NCI-H1417 treated with DMSO at 0.1 percent for 48 hours (cell line): ENCODE results near the gene KIF7.
"Not testable (repeated sequence)": the region's sequence is repeated elsewhere in the genome, so short reads cannot be mapped to it uniquely, and the experiment has no call there.

Experiments
- DNase-seq: peaks from one replicate; lab custom pipeline; 2025; lab: John Stamatoyannopoulos, UW

The KIF7 gene

DNA sequence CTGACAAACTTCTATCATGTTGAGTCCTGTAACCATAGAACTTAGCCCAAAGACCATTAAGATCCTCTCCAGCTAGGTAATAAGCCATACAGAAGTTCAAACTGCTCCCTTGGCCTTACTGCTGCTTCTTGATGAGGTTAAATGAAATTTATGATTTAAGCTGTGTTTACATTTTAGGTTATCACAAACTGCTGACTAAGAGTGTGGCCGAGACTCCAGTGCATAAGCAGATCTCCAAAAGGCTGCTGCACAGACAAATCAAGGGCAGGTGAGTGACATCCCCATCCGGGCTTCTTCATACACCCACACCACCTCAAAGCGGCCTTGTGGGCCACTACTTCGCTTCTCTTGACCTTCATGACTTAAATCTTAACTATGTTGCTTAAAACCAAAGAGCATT is 39.0 kb downstream of the KIF7 start:
- no peak for DNase-seq

DNA sequence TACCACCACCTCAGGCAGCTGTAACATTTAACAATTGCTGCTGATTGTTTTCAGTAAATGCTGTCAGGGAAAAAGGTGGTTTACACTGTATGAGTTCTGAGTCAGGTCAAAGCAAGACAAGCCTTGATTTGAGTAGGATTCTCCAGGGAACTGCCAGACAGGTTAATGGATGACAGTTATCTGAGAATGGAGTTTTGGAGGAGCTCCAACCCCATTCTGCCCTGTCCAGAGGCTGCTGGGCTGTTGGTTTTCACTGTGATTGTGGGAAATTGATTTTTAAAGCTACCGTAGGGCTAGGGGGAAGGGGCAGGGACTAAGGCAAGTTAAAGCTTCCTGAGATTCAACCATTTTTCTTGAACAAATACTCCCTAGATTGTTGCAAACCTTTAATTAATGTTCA is 40.1 kb downstream of the KIF7 start:
- DNase-seq = no peak

DNA sequence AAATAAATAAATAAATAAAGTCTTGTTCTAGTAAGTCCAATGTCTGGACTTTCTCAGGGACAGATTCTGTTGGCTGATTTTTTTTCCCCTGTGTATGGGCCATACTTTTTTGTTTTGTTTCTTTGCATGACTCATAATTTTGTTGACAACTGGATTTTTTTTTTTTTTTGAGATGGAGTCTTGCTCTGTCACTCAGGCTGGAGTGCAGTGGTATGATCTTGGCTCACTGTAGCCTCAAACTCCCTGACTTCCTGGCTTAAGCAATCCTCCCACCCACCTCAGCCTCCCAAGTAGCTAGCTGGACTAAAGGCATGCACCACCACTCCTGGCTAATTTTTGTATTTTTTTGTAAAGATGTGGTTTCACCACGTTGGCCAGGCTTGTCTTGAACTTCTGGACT is 41.1 kb downstream of the KIF7 start:
- no peak for DNase-seq

DNA sequence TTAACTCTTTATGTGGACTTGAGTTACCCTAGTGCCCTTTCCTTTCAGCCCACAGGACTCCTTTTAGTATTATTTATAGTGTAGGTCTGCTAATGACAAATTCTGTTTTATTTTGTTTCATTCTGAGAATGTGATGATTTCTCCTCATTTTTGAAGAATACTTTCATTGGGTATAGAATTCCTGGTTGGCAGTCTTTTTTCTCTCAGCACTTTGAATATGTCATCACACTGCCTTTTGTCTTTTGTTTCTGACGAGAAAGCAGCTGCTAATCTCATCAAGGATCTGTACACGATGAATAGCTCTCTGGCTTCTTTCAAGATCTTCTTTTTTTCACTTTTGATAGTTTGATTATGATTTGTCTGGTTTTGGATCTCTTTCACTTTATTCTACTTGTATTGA is 42.2 kb downstream of the KIF7 start:
- DNase-seq = no peak

DNA sequence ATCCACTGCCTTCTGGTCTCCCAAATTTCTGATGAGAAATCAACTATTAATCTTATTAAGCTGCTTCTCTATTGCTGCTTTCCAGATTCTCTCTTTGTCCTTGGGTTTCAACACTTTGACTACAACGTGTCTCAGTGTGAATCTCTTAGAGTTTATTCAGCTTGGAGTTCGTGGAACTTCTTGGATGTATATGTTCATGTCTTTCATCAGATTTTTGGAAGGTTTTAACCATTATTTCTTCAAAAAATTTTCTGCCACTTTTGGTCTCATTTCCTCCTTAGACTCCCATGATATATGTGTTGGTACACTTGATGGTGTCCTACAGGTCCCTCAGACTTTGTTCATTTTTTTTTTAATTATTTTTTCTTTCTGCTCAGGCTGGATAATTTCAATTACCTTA is 44.0 kb downstream of the KIF7 start:
- no peak for DNase-seq

DNA sequence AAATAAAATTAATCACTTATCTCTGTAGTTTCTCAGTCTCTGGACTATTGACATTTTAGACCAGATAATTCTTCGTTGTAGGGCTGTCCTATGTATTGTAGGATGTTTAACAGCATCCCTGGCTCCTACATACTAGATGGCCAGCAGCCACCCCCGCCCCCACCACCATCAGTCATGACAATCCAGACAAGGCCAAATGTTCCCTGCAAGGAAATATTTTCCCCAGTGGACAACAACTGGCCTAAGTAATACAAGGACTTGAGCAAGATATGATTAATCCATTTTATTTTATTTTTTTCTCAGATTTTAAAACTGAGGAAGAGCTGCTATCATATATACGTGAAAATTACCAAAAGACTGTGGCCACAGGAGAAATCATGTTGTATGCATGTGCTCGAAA is 56.2 kb downstream of the KIF7 start:
- DNase-seq = no peak

DNA sequence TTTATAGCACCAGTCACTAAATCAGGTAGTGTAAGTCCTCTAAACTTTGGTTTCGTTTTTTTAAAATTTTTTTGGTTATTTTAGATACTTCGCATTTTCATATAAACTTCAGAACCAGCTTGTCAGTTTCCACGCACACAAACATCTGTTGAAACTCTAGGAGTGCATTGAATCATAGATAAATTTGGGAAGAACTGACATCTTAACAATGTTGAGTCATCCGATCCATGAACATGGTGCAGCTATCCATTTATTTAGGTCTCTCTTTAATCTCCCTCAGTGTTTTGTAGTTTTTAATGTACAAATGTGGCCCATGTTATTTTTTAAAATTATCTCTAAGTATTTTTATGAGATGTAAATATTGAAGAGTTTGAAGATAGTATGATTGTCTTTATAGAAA is 62.2 kb downstream of the KIF7 start:
- DNase-seq = no peak

DNA sequence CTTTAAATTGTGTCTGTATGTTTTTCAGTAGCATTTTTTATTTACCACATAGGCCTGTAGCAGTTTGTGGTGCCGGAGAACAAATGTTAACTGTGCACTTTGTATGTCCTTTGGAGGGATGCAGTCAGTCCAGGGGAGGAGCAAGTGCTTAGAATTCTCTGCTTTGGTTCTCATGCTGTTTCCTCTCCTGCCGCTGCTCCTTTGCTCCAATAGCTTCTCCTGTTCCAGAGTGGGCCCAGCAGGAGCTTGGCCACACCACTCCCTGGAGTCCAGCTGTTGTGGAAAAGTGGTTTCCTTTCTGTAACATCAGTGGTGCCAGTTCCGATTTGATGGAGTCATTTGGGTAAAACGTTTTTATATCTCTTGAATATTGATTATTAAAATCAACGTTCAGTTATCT is 63.4 kb downstream of the KIF7 start:
- DNase-seq = no peak

DNA sequence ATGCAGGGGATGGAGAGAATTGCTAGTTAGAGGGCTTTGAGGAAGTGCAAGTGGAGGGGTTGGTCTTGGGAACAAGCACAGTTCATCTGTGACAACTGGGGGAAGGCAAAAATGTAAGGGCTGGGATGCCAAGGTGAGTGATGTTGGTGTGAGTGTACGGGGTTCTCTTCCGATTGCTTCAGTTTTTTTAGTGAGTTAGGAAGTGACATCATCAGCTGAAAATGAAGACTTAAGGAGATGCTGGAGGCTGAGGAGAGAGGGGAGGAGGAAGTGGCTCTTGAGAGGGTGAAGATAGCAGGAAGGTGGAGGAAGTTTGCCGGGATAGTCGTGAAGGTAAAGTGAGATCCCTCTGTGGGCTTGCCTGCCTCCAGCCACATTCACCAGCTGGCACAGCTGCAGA is 67.3 kb downstream of the KIF7 start:
- DNase-seq = no peak

DNA sequence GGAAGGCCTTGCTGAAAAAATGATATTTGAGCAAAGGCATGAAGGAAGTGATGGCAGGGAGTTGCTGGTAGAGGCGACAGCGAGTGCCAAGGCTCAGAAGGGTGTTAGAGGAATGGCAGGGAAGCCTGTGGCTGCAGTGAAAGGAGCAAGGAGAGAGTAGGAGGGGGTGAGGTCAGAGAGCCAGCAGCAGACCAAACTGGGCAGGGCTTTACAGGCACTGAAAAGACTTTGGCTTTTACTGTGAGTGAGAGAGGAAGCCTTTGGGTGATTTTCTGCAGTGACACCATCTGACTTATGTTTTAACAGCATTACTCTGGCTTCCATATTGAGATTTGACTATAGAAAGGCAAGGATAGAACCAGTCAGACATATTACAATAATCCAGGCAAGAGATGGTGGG is 68.6 kb downstream of the KIF7 start:
- DNase-seq = no peak

DNA sequence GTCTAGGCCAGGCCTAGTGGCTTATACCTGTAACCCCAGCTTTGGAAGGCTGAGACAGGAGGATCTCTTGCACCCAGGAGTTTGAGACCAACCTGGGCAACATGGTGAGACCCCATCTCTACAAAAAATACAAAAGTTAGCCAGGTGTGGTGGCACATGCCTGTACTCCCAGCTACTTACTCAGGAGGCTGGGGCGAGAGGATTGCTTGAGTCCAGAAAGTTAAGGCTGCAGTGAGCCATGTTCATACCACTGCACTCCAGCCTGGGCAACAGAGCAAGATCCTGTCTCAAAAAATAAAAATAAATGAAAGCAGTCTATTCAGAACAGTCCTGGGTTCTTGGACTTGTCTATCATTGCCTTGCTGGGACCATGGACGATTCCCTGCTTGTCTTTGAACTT is 74.5 kb downstream of the KIF7 start:
- not testable (repeated sequence) for DNase-seq

DNA sequence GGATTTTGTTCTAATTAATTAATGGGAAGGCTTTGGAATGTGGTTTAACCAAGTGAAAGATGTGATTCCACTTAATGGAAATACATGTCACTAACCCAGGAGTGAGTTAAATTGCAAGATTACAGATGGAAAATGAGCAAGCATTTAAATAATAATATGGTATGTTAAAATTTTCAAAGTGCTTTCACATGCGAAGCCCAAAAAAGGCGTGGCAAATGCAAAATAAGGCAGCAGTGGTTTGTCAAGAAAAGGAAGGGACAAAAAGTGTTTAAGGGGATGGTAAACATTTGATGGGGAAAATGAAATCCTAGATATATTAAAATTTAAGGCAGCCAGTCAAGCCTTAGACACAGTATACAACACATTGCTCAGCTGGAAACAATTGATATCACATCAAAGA is 77.1 kb downstream of the KIF7 start:
- DNase-seq = no peak
